ENCODE data around the gene KIAA1143.

KIAA1143 gene

DNA sequence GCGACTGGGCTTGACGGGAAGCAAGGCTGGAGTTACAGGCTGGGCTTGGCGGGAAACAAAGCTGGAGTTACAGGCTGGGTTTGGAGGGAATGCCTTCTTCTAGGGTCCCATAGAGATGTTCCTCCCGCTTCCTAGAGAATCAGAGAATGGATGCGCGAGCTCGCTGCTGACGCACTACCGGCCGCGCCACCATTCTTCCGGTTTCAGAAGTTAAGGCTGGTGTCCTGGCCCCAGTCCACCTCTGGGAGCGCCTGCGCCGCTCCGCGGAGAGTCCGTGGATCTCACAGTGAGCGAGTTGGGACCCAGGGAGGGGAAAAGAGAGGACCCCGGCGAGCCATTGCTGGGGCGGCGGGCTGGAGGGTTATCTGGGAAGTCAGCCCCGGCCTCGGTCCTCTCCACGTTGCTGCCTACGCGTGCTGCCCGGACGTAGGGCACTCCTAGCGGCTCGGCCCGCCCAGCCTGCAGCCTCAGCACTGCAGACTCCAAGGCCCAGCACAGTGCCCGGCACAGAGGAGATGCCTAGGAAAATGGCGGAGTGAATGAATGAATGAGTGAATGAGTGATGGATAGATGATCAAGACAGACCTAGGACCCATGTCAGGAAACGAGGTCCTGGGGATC lies 48.9 kb downstream of the KIAA1143 start, which contains the start of gene ZNF502 (continued):
- TF ChIP-seq GLIS2 (tag by site-specific recombination; IDR thresholded peaks at IDR 0.05) = no peak
- TF ChIP-seq KLF8 (tag by site-specific recombination; IDR thresholded peaks at IDR 0.05) = peak; percentile 36; the same call in 1 of the 2 replicates
- no peak for TF ChIP-seq MZF1 (tag by site-specific recombination; IDR thresholded peaks at IDR 0.05; ENCODE audit: borderline replicate concordance)
- TF ChIP-seq ZNF148 (tag by site-specific recombination; IDR thresholded peaks at IDR 0.05; ENCODE audit: borderline replicate concordance) = no peak
- no peak for TF ChIP-seq ZNF23 (tag by site-specific recombination; IDR thresholded peaks at IDR 0.05; ENCODE audit: borderline replicate concordance)
- TF ChIP-seq, protein P1, sequence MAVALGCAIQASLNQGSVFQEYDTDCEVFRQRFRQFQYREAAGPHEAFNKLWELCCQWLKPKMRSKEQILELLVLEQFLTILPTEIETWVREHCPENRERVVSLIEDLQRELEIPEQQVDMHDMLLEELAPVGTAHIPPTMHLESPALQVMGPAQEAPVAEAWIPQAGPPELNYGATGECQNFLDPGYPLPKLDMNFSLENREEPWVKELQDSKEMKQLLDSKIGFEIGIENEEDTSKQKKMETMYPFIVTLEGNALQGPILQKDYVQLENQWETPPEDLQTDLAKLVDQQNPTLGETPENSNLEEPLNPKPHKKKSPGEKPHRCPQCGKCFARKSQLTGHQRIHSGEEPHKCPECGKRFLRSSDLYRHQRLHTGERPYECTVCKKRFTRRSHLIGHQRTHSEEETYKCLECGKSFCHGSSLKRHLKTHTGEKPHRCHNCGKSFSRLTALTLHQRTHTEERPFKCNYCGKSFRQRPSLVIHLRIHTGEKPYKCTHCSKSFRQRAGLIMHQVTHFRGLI (tag by site-specific recombination; IDR thresholded peaks at IDR 0.05) = no peak
- peak; percentile 78 for TF ChIP-seq ZNF629 (tag by site-specific recombination; IDR thresholded peaks at IDR 0.05)
- TF ChIP-seq, protein P2, sequence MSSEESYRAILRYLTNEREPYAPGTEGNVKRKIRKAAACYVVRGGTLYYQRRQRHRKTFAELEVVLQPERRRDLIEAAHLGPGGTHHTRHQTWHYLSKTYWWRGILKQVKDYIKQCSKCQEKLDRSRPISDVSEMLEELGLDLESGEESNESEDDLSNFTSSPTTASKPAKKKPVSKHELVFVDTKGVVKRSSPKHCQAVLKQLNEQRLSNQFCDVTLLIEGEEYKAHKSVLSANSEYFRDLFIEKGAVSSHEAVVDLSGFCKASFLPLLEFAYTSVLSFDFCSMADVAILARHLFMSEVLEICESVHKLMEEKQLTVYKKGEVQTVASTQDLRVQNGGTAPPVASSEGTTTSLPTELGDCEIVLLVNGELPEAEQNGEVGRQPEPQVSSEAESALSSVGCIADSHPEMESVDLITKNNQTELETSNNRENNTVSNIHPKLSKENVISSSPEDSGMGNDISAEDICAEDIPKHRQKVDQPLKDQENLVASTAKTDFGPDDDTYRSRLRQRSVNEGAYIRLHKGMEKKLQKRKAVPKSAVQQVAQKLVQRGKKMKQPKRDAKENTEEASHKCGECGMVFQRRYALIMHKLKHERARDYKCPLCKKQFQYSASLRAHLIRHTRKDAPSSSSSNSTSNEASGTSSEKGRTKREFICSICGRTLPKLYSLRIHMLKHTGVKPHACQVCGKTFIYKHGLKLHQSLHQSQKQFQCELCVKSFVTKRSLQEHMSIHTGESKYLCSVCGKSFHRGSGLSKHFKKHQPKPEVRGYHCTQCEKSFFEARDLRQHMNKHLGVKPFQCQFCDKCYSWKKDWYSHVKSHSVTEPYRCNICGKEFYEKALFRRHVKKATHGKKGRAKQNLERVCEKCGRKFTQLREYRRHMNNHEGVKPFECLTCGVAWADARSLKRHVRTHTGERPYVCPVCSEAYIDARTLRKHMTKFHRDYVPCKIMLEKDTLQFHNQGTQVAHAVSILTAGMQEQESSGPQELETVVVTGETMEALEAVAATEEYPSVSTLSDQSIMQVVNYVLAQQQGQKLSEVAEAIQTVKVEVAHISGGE (tag by site-specific recombination; conservative IDR thresholded peaks at IDR 0.05; ENCODE audit: low read depth) = peak; percentile 59
- no peak for TF ChIP-seq YY2 (tag by site-specific recombination; IDR thresholded peaks at IDR 0.05)
- no peak for TF ChIP-seq ZSCAN23 (tag by site-specific recombination; IDR thresholded peaks at IDR 0.05)
- TF ChIP-seq SP2 (tag by site-specific recombination; IDR thresholded peaks at IDR 0.05) = peak; percentile 57
- 0 out of 2 replicates have a peak, but pooled peaks have one; percentile 36 for TF ChIP-seq ZNF76 (tag by site-specific recombination; IDR thresholded peaks at IDR 0.05; ENCODE audit: borderline replicate concordance, low read depth)
- 0 out of 2 replicates have a peak, but pooled peaks have one; percentile 12 for TF ChIP-seq ZBTB6 (tag by site-specific recombination; IDR thresholded peaks at IDR 0.05)
- 0 out of 2 replicates have a peak, but pooled peaks have one; percentile 57 for TF ChIP-seq ZNF610 (tag by site-specific recombination; IDR thresholded peaks at IDR 0.05; ENCODE audit: borderline replicate concordance)

Measured in HEK293 (cell line).